ENCODE results near the gene COPS8. TPM values are rescaled to one million over a fixed set of nuclear protein-coding genes. Genes with fewer than 3 reads are reported as not detected.

The COPS8 gene
- 10 to 100 TPM; 39.9 to 42.8 TPM for total RNA-seq

DNA sequence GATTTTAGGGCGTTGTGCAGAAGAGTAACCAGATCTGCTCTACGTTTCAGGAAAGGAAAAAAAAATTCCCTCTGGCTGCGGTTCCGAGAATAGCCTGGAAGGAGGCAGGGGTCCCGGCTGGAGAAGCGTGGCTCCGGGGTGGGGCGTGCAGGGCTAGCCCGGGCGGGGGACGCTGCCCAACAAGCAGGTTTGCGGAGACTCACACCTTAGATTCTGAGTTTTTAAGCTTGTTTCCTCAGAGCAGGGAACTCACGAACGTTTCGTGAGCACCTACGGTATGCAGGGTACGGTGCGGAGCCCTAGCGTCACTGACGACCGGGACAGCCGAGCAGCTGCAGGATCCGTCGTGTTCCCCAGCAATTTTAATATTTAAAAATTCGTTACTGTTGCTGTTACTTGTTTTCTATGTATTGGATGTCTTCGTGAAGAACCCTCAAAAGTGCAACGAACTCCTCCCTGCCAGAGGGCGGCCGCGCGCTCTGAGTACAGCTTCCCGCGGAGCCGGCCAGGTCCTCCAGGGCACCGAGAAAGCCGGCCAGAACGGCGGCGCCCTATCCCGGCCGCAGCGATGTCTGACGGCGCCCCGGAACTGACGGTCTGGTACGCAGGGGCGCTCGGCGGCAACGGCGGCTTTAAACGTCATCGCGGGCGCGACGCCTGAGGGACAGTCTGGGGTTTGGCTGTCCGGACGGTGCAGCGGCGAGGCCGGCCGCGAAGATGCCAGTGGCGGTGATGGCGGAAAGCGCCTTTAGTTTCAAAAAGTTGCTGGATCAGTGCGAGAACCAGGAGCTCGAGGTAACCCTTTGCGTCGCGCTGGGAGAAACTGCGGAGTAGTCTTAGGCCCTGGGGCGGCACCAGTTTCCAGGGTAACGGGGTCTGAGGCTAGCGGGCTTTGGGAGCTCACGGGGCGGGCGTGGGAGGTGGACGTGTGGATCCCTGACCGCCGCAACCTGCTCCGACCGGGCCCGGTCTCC is at the start of gene COPS8:
COPS8 (plus strand) TSS at position 642 of the 974 bp plus-strand sequence; CDS start at position 718, 76 bp downstream.
- Mint-ChIP-seq H3K4me3 (peak within 1 kb of the TSS; percentile 99), H3K9me3 (no peaks in the 10 kb centered on the region), H3K27me3 (no peaks in the 10 kb centered on the region), H3K36me3 (no peaks in the 10 kb centered on the region), H3K27ac (peak within 1 kb of the TSS; percentile 98), H3K4me1 (peaks cover 11% of the 10 kb centered on the region)
- POLR2A ChIA-PET, result interaction anchor here (0.6 to 1.2 kb wide), 6 partner anchors 11 to 1721 kb away, joined by 3 to 5 read pairs (median 3); no protein-coding TSS in a partner anchor
- ATAC-seq (ENCODE audit: low read depth) (peak; percentile 99), DNase-seq (peak; percentile 92)

DNA sequence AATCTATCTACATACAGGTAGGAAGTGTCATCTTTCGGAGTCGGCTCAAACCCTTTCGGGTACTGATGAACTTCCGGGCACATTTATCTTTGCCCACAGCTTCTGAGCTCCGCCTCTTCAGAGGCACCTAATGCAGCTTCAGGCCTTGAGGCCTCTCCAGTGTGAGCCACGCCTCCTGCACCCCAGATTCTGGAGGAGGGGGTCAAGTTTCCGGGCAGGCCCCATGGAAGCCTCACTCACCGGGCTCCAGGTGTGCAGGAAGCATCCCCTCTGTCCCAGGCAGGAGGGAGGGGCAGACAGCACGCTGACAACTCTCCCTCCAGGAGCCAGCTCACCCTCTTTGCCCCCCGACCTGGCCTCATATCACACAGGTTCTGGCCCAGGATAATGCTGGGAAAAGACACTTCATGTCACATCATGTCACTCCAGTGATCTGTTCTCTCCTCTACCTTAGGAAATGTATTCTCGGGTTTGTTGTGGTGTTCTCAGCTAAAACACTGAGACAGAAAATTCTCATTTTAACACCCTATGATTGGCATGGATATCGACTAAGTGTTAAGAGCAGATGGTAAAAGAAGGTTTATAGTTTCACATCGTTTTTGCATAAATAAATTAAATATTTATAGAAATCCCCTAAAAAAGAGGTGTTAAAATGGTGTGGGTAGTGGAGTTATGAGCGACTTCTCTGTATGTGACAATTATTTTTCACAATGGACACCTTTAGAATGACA is 46.2 kb upstream of the COPS8 start:
- DNase-seq (no peak), ATAC-seq (ENCODE audit: low read depth) (no peak)
- peaks cover 3% of the 10 kb centered on the region for H3K27me3 Mint-ChIP-seq
- H3K9me3 Mint-ChIP-seq, result no peaks in the 10 kb centered on the region
- H3K4me1 Mint-ChIP-seq, result no peaks in the 10 kb centered on the region
- no peaks in the 10 kb centered on the region for H3K36me3 Mint-ChIP-seq
- H3K4me3 Mint-ChIP-seq, result no peak overlapping the region
- POLR2A ChIA-PET, result no interaction called here
- no peak overlapping the region for H3K27ac Mint-ChIP-seq

DNA sequence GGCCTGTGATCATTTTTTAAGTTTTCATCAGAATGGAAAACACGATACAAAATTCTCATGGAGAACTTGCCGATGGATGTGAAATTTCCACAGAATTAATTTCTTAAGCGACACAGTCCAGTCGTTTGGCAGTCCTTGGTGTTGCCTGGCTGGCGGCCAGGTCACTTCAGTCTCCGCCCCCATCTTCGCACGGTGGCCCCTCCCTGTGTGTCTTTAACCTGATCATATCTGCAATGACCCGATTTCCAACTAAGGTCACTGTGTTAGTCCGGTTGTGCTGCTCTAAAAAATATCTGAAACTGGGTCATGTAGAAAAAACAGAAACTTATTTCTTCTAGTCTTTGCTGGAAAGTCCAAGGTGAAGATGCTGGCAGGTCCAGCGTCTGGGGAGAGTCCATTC is 44.5 kb upstream of the COPS8 start:
- DNase-seq, result no peak
- H3K9me3 Mint-ChIP-seq, result no peaks in the 10 kb centered on the region
- H3K36me3 Mint-ChIP-seq, result no peaks in the 10 kb centered on the region
- no peak overlapping the region for H3K27ac Mint-ChIP-seq
- ATAC-seq (ENCODE audit: low read depth), result no peak
- POLR2A ChIA-PET, result no interaction called here
- no peaks in the 10 kb centered on the region for H3K27me3 Mint-ChIP-seq
- no peaks in the 10 kb centered on the region for H3K4me1 Mint-ChIP-seq
- H3K4me3 Mint-ChIP-seq, result no peak overlapping the region

DNA sequence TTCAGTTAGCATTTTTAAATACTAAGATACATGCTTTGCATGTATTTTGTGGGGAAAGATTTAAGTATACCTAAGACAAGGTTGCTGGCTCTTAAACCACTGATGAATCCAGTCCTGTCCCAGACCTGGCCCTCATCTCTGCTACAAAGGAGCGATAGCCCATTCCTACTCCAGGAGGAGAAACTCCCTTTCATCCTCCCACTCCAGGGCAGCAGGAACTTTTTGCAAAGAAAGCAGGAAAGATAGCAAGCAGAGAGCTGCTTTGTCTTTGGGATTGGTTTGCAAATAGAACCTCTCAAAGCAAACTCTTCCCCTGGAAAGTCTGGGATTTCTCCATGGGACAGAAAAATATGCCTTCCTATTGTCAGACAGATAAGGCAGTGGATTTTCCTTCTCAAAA is 43.6 kb upstream of the COPS8 start:
- ATAC-seq (ENCODE audit: low read depth), result no peak
- H3K27ac Mint-ChIP-seq, result no peak overlapping the region
- POLR2A ChIA-PET, result no interaction called here
- no peak for DNase-seq
- peaks cover 2% of the 10 kb centered on the region for H3K27me3 Mint-ChIP-seq
- no peak overlapping the region for H3K4me3 Mint-ChIP-seq
- no peaks in the 10 kb centered on the region for H3K4me1 Mint-ChIP-seq
- no peaks in the 10 kb centered on the region for H3K9me3 Mint-ChIP-seq
- H3K36me3 Mint-ChIP-seq, result no peaks in the 10 kb centered on the region

DNA sequence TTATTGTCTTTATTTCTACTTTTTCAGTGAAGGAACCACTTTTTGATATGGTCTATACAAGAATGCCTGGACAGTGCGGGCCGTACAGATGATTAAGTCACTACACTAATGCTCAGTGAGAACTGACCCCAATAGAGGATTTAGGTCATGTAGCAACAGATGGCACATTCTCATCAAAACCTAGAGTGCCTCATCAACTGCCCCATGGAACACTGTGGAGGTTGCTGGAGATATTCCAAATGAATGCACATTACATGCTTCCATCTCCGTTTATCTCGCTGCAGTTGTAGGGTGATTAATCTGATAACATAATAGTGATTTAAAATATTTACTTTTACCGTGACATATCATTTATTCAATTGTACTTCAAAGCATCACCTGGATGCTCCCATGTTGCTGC is 41.8 kb upstream of the COPS8 start:
- Mint-ChIP-seq H3K36me3 (peaks cover 1% of the 10 kb centered on the region), H3K4me3 (no peak overlapping the region), H3K9me3 (peaks cover 5% of the 10 kb centered on the region), H3K27ac (no peak overlapping the region), H3K27me3 (peaks cover 7% of the 10 kb centered on the region), H3K4me1 (no peaks in the 10 kb centered on the region)
- ATAC-seq (ENCODE audit: low read depth) (no peak), DNase-seq (no peak)
- POLR2A ChIA-PET, result no interaction called here

DNA sequence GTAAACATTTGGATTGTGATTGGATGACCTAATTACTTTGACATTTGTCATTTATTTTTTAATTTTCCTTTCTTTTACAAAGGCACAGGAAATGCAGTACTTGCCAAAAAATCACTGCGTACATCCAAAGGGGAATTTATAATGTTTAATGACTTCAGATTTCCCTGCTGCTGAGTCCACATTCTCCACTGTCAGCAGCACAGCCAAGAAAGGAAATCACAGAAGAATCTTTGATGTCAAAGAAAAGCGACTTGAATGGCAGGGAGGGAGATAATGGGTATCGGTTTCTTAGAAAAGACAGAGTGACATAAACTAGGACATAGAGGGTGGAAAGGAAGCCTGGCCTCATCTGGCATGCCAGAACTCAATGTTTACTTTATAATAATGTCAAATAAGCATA is 41.4 kb upstream of the COPS8 start:
- peaks cover 8% of the 10 kb centered on the region for H3K27me3 Mint-ChIP-seq
- no peak overlapping the region for H3K27ac Mint-ChIP-seq
- DNase-seq (no peak), ATAC-seq (ENCODE audit: low read depth) (no peak)
- H3K36me3 Mint-ChIP-seq, result peaks cover 1% of the 10 kb centered on the region
- peaks cover 5% of the 10 kb centered on the region for H3K9me3 Mint-ChIP-seq
- H3K4me1 Mint-ChIP-seq, result no peaks in the 10 kb centered on the region
- POLR2A ChIA-PET, result no interaction called here
- H3K4me3 Mint-ChIP-seq, result no peak overlapping the region

DNA sequence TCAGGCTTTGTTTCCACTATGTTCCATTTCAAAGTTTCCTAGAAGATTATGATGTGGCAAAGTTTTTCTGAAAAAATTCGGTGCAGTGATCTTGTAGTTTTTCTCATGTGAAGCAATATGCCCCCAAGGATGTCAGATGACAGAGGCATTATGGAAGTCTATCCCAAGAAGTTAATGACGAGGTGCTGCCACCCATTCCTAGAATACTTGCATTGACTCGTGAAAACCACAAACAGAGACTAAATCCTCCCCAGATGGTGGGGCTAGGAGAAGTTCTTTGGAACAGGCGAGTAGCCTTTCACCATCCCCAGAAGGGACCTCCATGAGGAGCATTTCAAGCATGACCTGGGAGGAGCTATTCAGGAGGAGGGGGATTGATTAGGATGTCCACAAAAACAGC is 40.2 kb upstream of the COPS8 start:
- no peak for ATAC-seq (ENCODE audit: low read depth)
- Mint-ChIP-seq H3K4me1 (no peaks in the 10 kb centered on the region), H3K27ac (no peak overlapping the region), H3K4me3 (no peak overlapping the region), H3K27me3 (peaks cover 8% of the 10 kb centered on the region), H3K36me3 (peaks cover 1% of the 10 kb centered on the region), H3K9me3 (peaks cover 5% of the 10 kb centered on the region)
- DNase-seq, result no peak
- POLR2A ChIA-PET, result no interaction called here

DNA sequence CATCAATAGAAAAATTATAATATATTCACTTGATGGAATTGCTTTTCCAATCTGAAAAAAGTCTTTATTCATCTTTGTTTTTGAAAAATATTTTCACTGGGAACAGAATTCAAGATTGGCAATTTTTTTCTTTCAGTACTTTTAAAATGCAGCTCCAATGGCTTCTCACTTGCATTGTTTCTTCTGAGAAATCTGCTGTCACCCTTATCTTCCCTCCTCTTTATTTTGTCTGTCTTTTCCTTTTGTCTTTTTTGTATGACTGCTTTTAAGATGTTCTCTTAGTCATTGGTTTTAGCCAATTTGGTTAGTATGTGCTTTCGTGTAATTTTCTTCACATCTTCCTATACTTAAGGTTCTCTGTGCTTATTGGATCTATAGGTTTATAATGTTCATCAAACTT is 37.1 kb upstream of the COPS8 start:
- POLR2A ChIA-PET, result no interaction called here
- DNase-seq (no peak), ATAC-seq (ENCODE audit: low read depth) (no peak)
- no peak overlapping the region for H3K27ac Mint-ChIP-seq
- H3K36me3 Mint-ChIP-seq, result peaks cover 1% of the 10 kb centered on the region
- H3K9me3 Mint-ChIP-seq, result peaks cover 5% of the 10 kb centered on the region
- peaks cover 13% of the 10 kb centered on the region for H3K27me3 Mint-ChIP-seq
- no peak overlapping the region for H3K4me3 Mint-ChIP-seq
- no peaks in the 10 kb centered on the region for H3K4me1 Mint-ChIP-seq

DNA sequence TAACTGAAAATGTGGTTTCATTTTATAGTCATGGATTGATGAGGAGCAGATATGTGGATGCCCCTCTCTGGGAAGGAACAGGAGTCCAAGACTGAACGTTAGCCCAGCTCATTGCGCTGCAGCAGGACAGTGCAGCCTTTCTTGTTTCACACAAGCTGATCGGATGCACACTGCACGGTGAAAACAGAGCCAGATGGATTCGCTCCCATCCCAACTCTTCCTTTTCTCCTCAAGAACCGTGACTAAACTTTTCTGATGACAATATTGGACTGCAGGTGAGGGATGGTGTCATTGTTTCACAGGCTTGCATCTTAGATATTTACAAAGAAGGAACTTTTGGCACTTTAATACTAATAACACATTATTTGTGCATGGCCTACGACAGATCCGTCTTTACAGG is 33.8 kb upstream of the COPS8 start:
- ATAC-seq (ENCODE audit: low read depth) (no peak), DNase-seq (no peak)
- Mint-ChIP-seq H3K27ac (no peak overlapping the region), H3K4me3 (no peak overlapping the region), H3K4me1 (no peaks in the 10 kb centered on the region), H3K36me3 (peaks cover 1% of the 10 kb centered on the region), H3K9me3 (peaks cover 5% of the 10 kb centered on the region), H3K27me3 (peaks cover 10% of the 10 kb centered on the region)
- POLR2A ChIA-PET, result no interaction called here

DNA sequence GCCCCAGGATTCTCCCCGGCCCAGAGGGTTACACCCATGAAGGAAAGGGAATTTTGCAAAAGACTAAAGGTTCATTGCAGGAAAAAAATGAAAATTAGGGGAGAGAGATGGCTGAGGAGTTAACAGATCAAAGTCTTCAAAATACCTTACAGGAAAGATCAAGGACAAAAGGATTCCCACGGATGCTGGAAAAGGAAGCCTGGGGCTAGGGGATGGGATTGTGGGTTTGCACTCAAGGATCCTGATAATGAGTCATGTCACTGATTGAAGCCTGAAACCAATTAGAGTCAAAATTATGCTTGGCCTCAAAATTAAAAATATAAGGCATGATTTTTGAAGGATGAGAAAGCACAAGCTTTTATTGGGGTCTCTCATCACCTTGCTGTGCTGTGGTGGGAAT is 32.6 kb upstream of the COPS8 start:
- peaks cover 5% of the 10 kb centered on the region for H3K9me3 Mint-ChIP-seq
- peaks cover 1% of the 10 kb centered on the region for H3K36me3 Mint-ChIP-seq
- ATAC-seq (ENCODE audit: low read depth), result no peak
- DNase-seq, result no peak
- H3K27ac Mint-ChIP-seq, result no peak overlapping the region
- POLR2A ChIA-PET, result no interaction called here
- no peaks in the 10 kb centered on the region for H3K4me1 Mint-ChIP-seq
- H3K4me3 Mint-ChIP-seq, result no peak overlapping the region
- H3K27me3 Mint-ChIP-seq, result peaks cover 10% of the 10 kb centered on the region

DNA sequence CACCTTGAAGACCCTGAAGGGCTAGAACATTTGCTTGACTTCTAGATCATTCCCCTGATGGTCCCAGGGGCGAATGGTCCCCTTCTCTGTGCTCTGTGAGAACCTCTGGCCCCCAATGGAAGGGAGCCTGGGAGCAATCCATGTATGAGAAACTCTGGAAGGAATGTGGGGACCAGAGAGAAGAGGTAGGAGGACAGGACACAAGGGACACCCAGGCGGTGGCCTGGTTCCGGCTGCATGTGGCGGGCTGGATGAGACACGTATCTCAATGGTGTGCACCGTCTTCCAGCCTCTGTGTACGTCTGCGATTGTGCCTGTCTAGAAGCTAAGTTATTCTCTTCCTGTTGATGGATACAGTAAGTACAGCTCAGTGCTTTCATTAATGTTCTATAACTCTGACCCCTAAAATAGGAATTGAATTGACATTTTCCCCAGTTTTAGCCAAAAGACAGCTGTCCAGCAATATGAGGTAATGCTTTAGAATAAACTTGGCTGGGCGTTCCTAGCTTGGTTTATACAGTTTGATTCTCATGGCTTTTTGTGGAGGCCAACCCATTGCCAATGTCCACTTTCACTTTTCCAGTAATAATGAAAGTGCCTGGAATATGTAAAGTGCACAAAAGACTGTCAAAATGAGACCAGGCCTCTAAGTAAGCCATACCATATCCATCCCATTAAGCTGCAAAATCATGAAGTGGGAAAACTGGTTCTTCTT is 30.1 kb upstream of the COPS8 start:
- Mint-ChIP-seq H3K9me3 (no peaks in the 10 kb centered on the region), H3K36me3 (no peaks in the 10 kb centered on the region), H3K4me3 (no peak overlapping the region), H3K27me3 (peaks cover 4% of the 10 kb centered on the region), H3K27ac (no peak overlapping the region), H3K4me1 (no peaks in the 10 kb centered on the region)
- DNase-seq (no peak), ATAC-seq (ENCODE audit: low read depth) (no peak)
- POLR2A ChIA-PET, result no interaction called here

DNA sequence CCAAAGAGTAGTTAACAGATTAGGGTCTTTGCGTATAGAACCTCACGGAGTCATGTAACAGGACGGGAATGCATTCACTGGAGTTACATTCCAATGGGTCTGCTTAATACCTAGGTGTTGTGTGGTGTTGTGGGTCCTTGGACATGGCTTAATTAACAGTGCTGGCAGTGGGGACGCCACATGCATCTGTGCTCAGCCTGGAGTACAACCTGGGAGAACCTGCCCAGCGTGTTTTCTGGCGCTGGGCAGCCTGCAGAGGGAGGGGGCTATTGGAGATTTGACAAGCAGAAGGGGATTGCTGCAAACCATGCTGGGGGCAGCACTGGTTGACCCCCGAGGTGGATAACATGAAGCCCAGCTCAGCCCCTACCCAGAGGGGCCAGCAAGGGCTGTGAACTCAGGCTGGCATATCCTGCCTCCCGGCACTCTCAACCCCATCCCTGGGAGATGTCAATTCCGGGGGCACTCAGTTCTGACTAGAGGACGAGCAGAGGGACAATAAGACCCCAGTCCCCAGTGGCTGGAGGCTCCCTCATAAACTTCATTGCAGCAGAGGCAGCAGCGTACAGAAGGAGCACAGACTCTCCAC is 29.3 kb upstream of the COPS8 start:
- POLR2A ChIA-PET, result no interaction called here
- DNase-seq (no peak), ATAC-seq (ENCODE audit: low read depth) (no peak)
- no peaks in the 10 kb centered on the region for H3K36me3 Mint-ChIP-seq
- H3K27me3 Mint-ChIP-seq, result peaks cover 4% of the 10 kb centered on the region
- H3K4me3 Mint-ChIP-seq, result no peak overlapping the region
- no peak overlapping the region for H3K27ac Mint-ChIP-seq
- no peaks in the 10 kb centered on the region for H3K4me1 Mint-ChIP-seq
- no peaks in the 10 kb centered on the region for H3K9me3 Mint-ChIP-seq

DNA sequence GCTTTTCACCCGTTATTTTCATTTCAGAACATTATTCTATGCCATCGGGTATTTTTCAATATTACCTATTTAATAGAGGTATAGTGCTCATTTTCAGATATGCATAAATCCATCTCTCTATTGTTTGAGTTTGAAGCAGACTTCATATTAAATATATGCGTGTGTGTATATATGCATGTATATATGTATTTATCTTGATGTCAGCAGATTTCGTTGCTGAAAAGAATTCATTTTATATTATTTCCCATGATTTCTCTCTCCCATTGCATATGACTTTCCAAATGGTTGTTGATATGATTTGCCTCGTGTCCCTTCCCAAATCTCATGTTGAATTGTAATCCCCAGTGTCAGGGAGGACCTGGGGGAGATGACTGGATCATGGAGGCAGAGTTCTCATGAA is 28.6 kb upstream of the COPS8 start:
- Mint-ChIP-seq H3K27me3 (peaks cover 4% of the 10 kb centered on the region), H3K27ac (no peak overlapping the region), H3K9me3 (no peaks in the 10 kb centered on the region), H3K4me3 (no peak overlapping the region), H3K36me3 (no peaks in the 10 kb centered on the region), H3K4me1 (no peaks in the 10 kb centered on the region)
- POLR2A ChIA-PET, result no interaction called here
- ATAC-seq (ENCODE audit: low read depth) (no peak), DNase-seq (no peak)

All from activated naive CD8-positive, alpha-beta T cell treated with anti-CD3 and anti-CD28 coated beads, Interleukin-2, amount 10 ng/mL, durations not matched to agents 7 days and 5 days (primary cell).